GM21515 (cell line): ENCODE results near the gene PLA2G15.
"Not testable (repeated sequence)": the region's sequence is repeated elsewhere in the genome, so short reads cannot be mapped to it uniquely, and the experiment has no call there.

Experiments
- ATAC-seq: cut with Tn5 transposase; IDR thresholded peaks from one replicate; pipeline ENCODE4 v1.9.1; 2021; ENCODE audit not compliant: unreplicated experiment

Gene PLA2G15

DNA sequence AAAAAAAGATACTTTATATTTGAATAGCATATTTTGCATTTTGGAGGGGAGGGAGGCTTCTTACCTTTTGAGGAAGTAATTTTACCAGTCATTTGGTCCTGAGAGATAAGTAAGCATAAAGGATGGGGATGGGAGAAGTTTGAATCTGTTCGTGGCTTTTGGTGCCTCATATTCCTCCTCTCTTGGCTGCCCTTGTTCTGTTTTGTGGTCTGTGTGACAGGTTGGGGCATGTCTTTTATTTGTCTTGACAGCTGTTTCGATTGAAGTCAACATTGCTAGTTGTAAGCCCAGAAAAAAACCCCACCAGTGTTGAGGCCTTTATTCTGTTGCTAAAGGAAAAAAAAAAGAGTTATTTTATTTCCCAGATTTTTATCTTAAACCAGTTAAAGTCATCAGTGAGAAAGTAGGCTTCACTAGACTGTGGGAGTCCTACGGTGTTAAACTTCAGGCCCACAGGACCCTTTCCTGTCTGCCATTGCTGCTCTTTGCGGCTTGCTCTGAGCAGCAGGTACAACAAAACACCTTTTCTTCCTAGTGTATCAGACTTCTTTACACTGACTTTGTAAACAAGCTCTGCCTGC lies 30.5 kb downstream of the PLA2G15 start:
- no peak for ATAC-seq

DNA sequence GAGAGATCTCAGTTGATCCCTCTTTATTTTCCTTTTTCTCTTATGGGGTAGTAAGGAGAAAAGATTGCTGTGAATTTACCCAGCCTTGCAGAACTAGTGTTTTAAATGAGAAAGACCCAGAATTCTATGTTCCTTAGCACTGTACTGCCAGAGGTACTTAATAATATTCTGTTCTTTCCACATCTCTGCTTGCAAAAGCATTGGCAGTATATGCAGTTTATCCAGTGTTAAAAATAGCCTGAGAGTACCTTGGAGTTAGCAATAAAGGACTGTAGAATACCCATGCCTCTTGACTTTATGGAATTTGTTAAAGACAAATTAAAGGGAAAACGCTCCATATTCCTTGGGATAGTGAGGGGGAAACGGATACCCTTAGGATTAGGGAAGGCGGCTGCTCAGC lies 31.1 kb downstream of the PLA2G15 start:
- ATAC-seq: no peak

DNA sequence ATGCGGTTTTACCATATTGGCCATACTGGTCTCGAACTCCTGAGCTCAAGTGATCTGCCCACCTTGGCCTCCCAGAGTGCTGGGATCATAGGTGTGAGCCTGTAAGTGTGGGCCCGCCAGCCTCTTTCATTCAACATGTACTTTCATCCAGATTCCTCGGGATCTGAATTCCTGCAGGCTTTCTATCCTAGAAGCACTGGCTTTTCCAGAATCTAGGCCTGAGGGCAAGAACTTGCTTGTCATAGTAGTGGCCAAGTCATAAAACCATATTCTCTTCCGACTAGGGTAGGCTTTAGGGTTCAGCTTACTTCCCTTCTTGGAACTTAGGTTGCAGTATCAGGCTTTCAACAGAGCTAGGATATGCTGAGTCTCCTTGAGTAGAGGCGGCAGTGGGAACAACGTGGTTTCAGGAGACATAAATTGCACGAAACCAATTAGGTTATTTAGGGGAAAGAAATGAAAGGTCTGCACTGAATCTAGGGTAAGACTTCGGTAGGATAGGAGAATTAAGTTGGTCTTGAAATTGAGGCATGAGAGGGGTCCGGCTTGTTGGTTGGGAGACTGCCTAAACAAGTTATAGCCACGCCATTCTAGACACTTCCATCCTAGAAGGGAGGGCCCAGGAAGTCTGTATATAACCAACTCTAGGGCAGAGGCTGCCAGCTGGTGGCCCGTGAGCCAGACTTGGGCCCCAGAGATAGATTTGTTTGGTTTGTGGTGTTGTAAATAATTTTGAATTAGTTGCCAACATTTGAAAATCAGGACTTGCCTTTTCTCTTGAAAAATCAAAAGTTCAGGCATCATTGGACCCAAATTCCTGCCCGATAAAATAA lies 34.8 kb downstream of the PLA2G15 start:
- no peak for ATAC-seq

DNA sequence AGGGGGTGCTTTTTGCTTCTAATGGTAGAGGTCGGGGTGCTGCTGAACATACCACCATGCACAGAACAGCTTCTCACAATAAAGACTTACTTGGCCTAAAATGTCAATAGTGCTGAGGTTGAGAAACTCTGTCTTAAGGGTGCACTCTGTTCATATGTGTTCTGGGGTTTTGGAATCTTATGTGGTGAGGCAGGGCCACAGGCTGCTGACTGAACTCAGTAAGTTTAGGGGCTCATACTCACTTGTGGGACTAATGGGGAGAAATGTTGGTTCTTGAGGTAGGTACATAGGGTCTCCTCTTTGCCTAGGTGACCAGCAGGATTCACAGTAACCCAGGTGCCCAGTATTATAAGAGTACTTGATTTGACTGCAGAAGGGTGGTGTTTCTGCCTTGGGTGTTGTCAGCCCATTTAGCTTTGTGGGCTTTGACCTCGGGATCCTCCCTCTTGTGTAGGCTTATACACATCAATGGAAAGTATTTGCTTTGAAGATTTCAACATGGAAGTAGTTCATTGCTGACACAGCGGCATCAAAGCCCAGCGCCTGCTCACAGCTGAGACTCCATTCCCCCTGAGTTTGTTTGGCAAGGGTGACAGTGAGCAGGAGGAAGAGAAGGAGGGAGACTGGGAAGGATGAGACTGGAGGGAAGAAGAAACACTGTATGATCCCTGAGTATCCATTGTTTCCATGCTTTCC lies 36.3 kb downstream of the PLA2G15 start:
- ATAC-seq: no peak

DNA sequence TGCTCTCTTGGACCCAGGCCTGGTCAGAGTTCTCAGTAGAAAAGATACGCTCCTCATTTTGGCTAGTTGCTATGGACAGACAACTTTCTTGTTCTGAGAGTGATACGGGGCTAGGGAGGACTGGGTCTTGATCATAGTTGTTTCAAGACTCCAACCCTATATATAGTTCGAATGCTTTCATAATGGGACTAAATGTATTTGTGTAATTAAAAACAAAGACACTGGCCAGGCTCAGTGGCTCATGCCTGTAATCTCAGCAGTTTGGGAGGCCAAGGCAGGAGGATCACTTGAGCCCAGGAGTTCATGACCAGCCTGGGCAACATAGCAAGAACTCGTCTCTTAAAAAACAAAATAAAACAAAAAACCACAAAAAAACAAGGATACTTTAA lies 36.9 kb downstream of the PLA2G15 start:
- ATAC-seq: no peak

DNA sequence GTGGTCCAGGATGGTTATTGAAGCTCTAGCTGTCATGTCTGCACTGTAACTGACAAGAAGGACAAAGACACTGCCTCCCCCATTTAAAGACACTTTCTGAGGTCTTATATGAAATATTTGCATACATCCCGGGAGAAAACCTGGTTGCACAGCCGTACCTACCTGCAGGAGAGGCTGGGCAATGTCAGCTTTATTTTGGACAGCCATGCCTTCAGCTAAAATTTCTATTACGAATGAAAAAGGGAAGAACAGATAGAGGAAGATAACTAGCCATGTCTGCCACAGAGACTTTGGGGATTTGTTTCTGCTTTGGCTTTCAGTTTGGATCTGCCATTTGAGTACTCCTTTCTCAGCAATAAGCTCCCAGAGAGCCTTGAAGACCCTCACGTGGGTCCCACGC lies 38.2 kb downstream of the PLA2G15 start:
- no peak for ATAC-seq

DNA sequence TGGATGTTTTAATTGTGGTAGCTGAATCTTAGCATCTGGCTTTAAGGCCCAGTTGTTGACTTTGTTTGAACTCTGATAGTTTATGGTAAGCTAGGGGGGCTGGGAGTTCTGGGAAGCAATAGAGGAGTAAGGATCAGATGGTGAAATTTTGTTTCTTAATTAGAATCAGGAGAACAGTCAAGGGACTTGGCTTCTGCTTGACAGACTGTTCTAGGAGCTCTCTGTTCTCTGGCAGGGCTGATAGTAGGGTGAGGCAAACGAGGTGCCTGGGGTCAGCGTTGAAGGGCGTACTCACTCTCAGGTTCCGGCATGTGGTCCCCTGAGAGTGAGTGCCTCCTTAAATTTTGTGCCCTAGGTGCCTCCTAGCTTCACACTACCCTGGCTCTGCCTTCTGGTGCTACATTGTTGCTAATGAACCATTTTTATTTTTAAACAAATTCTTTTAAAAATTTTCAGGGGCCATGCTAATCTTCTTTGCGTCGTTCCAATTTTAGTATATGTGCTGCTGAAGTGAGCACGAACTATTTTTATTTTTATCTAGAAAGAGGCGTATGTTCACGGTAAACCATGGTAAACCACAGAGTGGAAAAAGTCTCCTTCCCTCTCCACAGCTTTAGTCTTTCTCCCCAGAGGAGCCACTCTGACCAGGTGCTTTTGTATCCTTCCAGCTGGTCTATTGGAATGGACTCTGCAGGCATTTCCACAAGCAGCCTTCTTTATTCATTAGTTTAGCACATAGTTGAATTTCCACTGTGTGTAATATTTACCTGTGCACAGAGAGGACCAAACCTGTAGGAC lies 38.8 kb downstream of the PLA2G15 start:
- ATAC-seq: peak; percentile 35

DNA sequence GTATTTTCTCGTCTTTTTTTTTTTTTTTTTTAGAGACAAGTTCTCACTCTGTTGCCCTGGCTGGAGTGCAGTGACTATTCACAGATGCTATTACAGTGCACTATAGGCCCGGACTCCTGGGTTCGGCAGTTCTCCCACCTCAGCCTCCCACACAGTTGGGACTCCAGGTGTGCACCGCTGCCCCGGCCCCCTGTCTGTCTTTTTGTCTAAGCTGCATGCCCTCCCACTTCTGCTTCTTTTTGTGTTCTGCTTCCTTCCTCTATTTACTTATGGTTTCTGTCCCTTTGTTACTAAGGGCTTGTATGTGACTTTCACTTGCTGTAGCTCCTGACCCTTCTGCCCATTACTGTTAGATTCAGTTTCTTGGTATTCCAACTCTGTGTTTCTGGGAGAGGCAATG lies 39.7 kb downstream of the PLA2G15 start:
- peak; percentile 43 for ATAC-seq

DNA sequence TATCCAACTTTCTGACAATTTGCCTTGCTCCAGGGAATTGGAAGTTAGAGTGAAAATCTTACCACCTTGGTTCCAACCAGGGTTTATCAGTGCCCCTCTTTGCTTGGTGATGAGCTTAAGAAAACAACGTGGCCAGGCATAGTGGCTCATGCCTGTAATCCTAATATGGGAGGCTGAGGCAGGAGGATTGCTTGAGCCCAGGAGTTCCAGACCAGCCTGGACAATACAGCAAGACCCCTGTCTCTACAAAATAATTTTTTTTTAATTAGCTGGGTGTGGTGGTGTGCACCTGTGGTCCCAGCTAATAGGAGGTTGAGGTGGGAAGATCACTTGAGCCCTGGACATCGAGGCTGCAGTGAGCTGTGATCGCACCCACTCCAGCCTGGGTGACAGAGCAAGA lies 40.5 kb downstream of the PLA2G15 start:
- no peak for ATAC-seq

DNA sequence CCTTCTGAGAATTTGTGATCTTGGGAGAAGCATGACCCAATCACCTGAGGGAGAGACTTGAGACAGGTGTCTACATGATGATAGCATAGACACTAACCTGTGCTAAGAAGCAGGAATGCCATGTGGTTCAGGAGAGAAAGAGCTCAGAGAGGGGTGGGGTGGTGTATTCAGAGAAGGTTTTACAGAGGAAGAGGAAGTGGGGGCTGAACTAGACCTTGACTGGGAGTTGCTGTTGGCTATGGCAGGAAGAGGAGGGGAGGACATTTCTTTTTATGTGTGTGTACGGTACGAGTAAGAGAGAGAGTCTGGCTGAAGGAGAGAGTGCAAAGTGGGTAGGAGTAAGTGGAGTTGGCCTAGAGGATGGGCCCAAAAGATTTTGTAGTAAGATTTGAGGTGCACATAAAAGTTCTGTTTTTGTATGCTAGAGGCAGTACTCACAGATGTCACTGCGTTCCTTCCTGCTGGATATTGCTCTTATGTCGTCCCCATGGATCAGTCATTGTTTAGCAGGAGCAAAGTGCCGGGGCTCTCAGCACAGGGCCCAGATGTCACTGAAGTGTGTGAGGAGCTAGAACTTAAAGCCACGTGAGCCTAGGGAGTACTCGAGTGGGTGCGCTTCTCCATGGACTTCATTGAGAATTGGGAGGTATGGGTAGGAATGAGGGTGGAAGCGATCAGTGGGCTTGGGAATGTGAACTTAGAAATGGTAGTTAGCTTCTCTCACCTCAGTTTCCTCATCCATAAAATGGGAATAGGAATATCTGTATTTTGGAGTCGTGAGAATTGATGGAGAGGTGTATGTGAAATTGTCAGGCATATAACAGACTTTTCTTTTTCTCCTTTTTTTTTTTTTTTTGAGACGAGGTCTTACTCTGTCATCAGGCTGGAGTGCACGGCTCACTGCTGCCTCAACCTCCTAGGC lies 41.2 kb downstream of the PLA2G15 start:
- no peak for ATAC-seq

DNA sequence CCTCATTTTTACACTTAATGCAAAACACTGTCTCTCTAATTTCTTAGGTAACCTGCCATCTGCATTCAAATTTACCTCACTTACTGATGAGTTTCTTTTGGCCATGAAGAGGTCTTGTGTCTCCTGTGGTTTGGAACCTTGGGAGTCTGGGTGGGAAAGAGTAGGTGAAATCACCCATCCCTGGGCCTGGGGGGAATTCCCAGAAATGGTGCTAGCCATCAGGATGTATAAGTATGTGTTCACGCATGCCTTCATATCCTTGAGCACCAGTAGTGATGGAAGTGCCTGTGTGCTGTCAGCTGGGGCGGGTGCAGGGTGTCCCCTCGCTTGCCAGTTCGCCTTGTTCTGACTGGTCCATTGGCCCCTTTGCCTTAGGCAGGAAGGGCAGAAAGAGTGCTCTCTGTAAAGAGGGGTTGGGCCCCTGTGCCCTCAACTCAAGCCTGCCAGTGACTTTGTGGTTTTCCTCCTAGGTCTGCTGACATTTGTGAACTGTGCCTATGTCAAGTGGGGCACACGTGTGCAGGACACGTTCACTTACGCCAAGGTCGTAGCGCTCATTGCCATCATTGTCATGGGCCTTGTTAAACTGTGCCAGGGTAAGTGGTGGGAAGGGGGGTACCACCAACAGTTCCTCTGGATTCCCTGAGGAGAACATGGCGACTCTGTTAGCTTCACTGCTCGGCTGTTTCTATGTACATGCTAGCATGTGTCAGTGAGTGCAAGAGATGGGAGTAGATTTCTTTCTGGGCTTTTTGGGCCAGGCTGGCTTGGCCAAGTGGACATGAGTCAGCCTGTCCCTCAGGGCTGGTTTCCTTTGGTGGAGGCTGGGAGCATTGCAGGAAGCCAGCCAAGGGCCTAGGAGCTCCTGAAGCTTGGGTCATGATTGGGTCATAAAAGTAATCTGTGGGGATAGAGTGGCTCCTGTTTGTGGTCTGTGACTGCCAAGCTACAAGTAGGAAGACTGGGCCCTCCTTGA lies 42.4 kb downstream of the PLA2G15 start:
- no peak for ATAC-seq

DNA sequence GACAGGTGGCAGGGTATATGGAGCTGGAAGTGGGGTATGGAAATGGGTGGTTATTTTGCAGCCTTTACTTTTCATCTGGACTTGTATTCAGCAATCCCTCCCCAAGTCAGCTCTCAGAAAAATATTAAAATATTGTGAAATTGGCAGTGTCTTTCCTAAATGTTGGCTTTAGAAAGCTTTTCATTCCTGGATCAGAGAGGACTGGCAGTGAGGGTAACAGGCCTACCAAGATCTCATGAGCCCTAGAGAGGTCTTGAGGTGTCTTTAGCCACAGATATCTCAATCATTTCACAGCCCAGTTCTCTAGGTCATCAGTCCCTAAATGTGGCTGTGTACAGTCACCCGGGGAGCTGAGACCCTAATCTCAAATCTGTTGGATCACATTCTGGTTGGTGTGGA lies 43.1 kb downstream of the PLA2G15 start:
- ATAC-seq: no peak

DNA sequence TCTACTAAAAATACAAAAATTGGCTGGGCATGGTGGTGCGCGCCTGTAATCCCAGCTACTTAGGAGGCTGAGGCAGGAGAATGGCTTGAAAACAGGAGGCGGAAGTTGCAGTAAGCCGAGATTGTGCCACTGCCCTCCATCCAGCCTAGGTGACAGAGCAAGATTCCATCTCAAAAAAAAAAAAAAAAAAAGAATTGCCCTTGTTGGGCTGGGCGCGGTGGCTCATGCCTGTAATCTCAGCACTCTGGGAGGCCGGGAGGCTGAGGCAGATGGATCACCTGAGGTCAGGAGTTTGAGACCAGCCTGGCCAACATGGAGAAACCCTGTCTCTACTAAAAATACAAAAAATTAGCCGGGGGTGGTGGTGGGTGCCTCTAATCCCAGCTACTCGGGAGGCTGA lies 43.6 kb downstream of the PLA2G15 start:
- ATAC-seq: not testable (repeated sequence)

DNA sequence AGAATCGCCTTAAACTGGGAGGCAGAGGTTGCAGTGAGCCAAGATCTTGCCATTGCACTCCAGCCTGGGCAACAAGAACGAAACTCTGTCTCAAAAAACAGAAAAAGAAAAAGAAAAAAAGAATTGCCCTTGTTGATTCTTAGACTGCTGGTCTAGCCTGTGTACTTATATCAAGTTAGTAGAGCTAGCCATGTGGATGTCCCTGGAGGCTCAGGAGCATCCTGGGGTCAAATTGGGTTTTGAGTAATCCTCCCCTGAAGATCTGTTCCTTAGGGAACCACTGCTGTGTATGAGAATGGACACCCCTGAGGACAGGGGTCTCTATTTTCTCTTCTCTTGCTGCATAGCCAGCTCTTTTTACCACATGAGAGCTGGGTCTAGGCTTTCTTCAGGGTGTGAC lies 44.0 kb downstream of the PLA2G15 start:
- no peak for ATAC-seq

DNA sequence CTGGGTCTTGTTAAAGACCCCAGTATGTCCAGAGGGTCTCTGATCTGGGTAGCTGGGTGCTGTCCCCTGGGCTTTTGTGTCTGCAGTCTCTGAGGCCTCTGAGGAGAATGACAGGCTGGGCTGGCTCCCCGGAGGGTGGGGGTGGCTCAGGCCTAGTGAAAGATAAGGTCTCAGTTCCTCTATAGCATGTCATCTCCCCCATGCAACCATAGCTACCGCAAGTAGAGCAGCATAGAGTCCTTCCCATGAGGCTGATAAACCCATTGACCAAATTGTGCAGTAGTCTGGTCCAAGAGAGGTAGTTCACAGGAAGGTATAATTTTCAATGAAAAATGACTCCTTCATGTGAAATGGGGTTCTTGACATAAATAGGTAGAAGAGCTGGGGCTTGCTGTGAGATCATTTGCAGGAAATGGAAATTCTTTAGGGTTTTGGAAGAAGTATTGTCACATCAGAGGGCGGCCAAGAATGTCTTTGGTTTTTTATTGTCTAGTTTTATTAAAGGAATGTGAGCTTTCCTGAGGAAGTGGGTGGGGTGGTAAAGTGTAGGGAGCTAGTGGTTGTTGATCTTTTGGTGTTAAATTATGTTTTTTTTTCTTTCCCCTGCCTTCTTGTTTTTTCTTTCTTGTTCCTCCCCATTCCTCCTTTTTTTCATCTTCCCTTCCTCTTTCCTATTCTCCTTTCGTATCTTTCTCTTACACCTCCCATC lies 44.6 kb downstream of the PLA2G15 start:
- ATAC-seq: peak; percentile 68

DNA sequence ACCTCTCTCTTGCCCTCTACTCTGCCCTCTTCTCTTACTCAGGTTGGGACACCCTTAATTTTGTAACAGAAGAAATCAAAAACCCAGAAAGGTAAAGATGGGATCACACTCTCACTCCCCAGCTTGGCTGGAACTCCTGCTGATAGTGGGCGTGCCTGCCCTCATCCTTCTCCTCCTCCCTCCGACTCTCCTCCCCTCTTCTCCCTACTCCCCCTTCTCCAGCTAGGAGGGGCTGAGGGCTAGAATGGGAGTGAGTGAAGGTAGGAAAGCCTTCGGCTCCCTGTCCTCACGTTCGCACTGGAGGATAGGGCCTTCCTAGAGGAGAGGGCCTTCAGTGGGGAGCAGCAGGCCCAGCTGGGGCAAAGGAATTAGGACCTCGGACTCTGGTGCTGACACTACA lies 45.3 kb downstream of the PLA2G15 start:
- no peak for ATAC-seq

DNA sequence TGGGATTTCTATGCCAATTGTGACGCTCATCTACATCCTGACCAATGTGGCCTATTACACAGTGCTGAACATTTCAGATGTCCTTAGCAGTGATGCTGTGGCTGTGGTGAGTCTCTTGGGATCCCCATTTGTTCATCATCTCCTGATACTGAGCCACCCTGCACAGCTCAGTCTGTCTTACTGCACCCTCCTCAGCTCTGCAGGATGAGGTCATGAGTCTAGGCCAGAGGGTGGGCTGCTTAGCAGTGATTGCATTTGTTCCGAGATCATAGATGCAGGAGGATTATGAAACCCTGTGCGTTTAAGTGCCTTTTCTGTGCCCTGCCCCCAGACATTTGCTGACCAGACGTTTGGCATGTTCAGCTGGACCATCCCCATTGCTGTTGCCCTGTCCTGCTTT lies 46.1 kb downstream of the PLA2G15 start:
- ATAC-seq: no peak

DNA sequence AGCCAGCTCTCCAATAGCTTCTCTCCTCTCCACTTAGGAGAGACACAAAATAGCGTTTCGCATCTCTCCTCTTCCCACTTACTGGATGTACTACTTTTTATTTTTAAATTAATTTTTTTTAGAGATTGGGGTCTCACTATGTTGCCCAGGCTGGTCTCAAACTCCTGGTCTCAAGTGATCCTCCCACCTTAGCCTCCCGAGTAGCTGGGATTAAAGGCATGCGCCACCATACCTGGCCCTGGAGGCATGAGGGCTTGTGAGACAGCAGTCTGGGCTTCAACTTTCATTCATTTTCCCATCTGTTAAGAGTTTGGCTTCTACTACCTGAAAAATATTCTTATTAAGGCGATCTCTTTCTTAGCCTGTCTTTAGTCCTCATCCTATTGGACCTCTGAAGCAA lies 47.3 kb downstream of the PLA2G15 start:
- no peak for ATAC-seq

DNA sequence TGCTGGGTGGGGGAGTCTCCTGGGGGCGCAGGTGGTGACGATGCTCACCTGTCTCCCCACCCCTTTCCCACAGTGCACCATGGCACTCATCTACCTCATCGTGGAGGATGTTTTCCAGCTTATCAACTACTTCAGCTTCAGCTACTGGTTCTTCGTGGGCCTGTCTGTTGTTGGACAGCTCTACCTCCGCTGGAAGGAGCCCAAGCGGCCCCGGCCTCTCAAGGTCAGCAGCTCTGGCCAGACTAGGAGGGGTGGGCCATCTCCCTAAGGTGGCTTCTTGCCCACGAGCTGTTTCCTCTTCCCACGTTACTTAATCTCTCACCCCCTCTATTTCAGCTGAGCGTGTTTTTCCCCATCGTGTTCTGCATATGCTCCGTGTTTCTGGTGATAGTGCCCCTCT lies 51.1 kb downstream of the PLA2G15 start:
- no peak for ATAC-seq
